HG02840 (cell line): ENCODE measurements around the gene SGSM1.

Source experiments
- ATAC-seq: cut with Tn5 transposase; IDR thresholded peaks from one replicate; pipeline ENCODE4 v1.9.1; 2021; ENCODE audit warnings: mild to moderate bottlenecking, moderate library complexity, moderate number of reproducible peaks; ENCODE audit not compliant: unreplicated experiment, low FRiP score

Gene SGSM1

DNA sequence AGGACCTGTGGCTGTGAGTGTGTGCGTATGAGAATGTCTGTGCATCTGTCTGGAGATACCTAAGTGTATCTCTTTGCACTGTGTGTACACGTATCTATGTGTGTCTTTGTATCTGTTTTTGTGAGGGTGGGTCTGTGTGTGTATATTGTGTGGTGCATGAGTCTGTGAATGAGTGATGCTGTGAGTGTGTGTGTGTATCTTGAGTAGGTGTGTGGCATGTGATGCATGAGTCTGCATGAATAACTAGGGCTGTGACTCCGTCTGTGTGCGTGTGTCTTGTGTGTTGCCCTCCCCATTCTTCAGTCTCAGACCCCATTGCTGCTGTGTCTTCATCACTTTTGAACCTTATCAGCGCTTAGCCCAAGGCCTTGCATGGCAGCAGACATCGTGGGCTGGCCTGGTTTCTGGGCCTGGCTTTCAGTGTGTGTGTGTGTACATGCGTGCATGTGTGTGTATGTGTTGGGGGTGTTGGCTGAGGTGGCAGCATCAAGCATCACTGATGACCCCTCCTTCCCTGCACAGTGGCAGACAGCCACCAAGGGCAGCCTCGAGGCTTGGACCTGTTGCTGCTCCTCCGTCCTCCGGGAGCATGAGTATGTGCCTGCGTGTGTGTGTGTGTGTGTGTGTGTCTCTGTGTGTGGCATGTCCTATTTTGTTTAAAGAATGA is 1.4 kb downstream of the SGSM1 start:
- no peak for ATAC-seq

DNA sequence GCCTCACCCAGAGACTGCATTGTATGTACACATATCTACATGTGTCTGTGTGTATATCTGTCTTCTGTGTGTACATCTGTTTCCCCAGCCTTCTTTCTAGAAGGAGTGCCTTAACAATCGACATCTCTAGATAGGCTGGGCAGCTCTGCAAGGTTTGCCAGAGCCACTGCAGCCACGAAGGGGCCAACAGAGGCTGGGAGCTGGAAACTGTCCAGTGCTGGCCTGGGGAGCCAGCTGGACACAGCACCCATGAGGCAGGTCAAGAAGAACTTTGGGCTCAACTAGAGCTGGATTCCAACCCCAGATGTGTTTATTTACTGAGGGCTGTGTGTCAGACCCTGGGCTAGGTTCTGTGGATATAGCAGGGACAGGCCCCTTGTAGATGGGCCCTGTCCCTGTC is 3.3 kb downstream of the SGSM1 start:
- no peak for ATAC-seq

DNA sequence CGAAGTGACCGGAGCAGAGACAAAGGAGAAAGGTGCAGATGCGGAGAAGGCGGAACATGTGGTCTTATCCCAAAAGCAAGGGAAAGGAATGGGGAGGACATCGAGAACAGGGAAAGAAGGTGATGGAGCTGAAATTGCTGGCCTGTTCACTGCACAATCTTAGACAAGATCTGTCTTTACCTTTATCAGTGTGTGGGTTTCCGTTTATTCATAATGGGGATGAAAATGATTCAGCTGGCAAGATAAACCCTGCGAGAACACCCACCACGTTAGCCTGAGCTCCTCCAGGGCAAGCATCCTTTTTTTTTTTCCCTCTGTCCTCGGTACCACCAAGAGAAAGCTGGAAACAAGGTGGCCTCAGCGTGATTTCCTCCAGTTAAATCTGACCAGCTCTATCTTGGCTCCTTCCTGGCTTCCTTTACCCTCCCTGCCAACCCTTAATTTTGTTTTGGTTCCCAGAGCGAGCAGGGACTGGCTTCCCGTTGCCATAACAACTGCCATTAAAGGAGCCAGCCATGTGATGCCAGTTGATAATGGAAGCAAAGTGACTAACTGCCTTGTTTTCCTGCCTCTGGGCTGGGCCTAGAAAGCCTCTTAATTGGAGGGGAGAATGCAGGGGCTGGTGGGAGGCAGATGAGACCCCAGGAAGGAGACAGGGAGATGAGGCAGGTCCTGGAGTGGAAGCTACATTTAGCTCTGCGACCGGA is 4.2 kb downstream of the SGSM1 start:
- ATAC-seq: no peak

DNA sequence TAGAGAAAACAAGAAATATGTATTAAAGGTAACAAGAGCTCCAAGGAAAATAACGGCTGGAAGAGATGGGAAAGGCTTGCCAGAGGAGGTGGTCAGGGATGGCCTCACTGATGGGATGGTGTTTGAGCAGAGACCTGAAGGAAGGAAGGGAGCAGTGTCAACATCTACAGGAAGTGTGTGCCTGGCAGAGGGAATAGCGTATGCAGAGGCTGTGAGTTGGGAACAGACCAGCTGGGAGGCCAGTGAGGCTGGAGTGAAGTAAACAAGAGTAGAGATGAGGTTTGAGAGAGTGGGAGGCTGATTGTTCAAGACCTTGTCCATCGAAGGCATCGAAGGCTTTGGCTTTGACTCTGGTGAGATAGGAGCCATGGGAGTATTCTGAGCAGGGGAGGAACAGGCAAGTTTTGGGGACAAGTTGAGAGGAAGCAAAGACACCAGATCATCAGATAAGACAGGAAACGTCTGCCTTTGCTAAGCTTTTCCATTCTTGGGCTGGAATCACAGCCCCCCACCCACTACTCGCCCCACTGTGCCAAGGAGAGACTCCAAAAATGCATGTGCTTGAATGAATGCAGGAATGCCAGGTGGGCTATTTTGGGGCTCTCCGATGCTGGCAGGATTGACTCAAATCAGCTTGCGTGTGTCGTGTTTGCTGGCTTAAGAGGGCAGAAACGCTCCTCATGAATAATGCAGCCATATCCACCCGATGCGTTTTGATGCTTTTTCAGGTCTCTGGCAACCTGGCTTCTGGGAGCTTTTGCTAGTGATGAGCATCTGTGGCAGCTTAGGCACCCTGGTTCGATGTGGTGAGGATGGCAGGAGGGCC is 7.2 kb downstream of the SGSM1 start:
- no peak for ATAC-seq

DNA sequence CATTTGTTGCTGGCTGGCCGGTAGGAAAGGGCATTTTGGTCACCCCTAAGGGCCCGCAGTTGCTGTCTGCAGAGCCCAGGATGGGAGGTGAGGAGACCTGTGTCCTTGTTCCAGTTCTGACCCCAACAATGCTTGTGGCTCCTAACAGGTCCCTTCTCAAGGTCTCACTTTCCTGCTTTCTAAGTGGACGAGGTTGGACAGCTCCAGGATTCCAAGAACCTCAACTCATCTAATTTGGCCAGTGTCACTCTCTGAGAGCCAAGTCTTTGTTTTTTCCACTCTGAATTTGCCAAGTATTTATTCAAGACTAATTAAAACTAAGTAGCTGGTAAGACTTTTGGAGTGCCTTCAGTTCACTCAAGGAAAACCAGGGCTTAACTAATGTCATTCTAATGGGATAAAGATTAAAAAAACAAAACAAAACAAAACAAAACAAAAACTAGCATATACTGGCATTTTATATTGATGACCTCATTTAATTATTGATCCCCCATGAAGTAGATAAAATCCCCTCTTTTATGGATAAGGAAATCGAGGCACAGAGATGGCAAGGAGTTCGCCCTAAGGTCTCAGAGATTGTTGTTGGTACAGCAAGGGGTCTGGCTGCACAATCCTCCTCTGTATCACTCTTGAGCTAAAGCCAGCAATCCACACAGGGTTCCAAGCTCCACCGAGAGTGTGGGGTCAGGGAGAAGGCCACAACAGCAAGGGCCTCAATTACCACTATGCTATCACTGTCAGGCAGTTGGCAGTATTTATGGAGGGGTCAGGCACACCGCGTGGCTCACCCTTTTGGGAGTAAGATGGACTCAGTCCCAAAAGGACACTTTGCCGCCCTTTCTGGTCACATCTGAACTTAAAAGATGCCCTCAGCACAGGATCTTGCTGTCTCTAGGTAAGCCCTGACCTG is 8.1 kb downstream of the SGSM1 start:
- ATAC-seq: no peak

DNA sequence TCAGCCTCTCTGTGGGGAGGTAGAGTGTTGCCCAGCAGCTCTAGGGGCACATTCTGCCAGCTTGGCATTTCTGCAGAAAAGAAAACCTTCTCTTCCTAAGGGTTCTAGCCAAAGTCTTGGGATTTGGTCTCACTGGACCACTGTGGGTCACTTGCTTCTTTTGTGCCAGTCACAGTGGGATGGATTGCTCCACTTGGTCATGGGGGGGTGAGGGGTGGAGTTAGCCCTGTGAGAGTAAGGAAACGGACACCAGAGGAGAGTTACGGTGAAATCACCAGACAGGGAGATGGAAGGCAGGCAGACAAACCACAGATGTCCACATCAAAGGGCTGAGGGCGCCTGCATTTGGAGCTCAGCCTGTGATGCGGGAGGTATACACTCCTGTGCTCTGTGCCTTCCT is 10.8 kb downstream of the SGSM1 start:
- no peak for ATAC-seq

DNA sequence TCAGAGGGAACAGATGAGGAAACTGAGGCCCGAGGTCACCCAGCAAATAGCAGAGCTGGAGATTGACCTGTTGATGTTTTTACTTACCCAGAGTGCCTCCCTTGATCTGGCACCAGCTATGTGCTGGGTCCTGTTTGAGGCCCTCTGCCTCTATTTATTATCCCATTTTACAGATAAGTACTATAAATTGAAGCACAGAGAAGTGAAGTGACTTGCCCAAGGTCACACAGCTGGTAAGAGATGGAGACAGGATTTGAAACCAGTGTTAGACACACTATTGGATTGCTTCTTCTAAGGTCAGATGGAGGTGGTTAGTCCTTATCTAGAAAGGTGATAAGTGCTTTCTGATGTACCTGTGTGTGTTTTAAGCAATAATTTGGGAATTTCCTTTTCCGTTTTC is 13.5 kb downstream of the SGSM1 start:
- ATAC-seq: no peak

DNA sequence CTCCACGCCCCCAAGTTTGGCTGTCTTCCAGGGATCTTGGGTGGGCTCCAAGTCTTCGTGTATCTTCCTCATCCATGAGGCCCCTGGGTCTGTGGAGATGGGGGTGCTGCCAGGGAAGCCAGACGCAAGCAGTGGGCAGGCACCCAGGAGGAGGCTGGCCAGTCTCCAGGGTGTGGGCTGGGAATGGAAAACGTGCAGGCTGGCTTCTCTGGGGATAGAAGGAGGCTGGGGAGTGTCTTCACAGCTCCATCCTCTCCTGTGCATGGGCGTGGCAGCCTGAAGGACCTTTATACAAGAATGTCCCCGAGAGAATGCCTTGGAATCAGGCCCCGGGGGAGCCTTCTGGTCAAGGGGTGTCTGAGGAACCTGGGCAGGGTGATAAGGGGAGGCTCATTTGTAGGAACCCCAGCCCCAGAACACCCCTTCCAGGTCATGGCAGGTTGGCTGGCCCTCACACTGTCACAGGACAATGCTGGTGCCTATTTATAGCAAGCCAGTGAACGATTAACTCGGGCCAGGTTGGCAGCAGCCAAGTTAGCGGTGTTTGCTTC is 14.0 kb downstream of the SGSM1 start:
- no peak for ATAC-seq

DNA sequence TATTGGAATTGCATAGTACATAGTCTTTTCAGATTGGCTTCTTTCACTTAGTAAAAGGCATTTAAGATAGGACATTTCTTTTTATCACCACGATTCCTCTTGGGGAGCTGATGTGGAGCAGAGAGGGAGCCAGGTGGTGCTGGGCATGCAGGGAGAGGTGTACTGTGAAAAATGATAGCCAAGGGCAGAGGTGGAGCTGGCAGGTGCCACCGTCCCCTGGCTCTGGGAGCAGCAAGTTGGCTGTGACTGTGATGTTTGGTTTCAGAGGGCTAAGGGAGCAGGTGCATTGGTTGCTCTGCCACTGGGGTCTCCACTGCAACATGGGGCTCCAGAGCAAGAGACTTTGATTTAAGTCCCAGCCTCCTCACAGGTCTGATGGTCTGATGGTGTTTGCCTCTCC is 16.5 kb downstream of the SGSM1 start:
- ATAC-seq: no peak

DNA sequence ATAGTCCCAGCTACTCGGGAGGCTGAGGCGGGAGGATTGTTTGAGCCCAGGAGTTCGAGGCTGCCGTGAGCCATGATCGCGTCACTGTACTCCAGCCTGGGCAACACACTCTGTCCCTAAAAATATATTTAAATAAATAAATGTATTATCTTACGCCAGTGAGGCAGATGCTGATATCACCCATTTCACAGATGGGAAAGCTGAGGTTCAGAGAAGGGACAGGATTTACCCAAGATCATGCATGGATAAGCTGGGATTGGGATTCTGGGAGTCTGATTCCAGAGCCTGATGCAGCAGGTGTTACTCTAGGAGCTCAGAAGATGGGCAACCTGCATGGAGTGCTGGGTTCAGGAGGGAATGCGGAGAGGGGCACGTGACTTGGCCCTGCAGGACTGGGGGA is 17.8 kb downstream of the SGSM1 start:
- ATAC-seq: no peak

DNA sequence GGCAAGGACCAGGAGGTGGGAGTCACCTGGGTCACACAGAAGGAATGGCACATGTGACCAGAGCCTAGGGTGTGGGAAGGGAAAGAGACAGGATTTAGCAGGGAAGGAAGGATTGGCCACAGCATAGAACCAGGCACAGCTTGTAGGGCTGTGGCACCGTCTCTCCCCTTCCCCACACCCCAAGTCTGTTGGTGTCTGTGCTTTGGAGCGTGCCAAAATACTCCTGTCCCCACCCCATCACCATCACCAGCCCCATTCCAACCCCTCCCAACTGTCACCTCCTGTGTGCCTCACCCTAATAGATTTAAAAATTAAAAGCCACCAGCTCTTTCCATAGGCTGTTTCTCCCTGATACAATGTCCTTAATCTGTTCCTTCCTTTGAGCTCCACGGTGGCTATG is 18.2 kb downstream of the SGSM1 start:
- no peak for ATAC-seq

DNA sequence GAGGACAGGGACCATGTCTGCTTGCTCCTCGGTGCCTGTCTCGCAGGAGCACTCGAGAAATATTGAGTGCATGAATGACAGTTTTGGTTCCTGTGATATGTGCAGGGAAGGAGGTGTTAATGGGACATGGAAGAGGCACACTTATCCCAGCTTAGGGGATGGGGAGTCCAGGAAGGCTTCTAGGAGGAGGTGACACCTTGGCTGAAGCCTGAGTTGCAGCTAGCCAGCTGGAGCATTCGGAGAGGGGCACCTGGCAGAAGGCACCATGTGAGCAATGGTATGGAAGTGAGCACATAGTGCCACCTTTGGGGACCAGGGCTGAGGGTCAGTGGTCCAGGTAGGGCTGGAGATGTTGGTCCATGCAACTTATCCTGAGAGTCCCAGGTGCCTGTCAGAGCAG is 18.9 kb downstream of the SGSM1 start:
- no peak for ATAC-seq

DNA sequence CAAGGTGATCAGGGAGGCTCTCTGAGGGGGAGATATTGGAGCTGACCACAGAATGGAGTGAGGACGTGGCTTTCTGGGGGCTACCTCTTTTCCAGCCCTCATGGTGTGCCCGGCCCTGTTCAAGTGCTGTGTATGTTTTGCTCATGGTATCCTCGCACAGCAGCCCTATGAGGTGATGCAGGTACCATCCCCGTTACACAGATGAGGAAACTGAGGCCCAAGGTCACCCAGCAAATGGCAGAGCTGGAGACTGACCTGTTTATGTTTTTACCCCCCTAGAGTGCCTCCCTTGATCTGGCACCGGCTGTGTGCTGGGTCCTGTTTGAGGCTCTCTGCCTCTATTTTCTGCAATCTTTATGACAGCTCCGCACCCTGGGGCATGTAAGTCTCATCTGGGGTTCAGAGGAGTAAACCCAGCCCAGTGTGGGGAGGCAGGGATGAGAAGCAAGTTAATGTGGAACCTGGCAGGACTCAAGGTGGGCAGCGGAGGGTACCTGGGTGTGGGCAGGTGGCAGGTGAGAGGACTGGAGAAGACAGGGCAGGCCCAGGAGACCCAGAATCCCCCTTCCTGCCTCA is 20.8 kb downstream of the SGSM1 start:
- no peak for ATAC-seq

DNA sequence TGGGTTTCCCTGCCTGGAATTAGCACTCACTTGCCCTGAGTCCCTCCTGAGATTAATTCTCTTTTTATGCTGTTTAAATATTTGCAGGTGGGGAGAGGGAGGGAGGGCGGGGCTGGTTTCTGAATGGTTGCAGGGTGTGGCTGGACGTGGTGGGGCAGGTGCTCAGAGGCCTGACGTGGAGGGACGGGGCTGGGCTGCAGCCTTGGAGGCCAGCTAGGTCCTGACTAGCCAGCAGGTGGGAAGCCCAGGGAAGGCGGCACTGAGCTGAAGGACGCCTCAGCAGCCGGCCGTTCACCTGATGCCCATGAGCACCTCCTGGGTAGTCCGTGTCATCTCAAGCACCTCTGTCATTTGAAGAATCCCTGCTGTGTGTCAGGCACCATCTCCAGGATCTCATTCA is 21.3 kb downstream of the SGSM1 start:
- ATAC-seq: no peak

DNA sequence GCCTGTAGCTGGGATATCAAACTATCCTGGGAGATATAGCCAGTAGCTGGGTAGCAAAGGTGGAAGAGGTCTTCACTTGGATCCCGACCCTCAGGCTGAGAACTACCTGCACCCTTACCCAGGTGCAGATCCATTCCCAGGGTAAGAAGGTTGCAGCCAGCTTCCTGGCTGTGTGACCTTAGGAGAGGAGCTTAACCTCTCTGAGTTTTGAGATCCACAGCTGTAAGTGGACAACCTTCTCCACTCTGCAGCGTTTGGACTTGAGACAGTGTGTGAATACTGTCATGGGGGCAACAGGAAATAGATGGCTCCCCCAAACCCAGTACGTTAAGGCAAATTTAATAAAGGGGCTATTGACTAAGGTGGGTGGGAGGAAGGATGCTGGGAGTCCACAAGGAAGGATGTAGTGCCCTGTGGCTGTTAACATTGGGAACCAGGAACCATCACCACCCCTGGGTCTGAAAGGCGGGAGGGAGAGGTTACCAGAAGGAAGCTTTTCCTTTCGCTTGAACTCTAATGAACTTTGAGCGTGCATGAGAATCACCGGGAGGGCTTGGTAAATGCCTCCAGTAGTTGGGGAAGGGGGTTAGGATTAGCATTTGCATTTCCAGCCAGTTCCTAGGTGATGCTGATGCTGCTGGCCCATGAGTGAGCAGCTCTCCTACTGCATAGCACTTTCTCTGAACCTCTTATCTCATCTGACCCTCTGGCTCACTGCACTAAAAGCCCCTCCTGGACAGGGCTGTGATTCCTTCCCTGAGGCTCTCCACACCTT is 24.4 kb downstream of the SGSM1 start:
- no peak for ATAC-seq

DNA sequence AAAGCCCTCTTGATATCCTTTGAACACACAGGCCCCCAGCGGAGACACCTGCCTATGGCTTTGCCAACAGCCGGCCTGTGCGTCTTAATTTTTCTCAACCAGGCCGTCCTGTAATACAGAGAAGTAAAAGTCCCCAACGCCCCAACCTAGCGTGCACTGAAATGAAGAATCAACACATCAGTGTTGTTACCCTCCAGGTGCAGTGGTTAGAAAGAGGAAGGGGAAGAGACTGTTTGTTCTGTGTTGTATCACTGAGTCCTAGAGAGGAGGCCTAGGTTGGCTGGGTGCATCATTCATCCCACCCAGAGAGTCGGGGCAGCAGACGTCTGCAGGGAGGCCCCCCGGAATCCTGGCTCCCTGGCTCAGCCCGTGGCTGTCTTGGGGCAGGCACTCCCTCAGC is 25.7 kb downstream of the SGSM1 start:
- no peak for ATAC-seq

DNA sequence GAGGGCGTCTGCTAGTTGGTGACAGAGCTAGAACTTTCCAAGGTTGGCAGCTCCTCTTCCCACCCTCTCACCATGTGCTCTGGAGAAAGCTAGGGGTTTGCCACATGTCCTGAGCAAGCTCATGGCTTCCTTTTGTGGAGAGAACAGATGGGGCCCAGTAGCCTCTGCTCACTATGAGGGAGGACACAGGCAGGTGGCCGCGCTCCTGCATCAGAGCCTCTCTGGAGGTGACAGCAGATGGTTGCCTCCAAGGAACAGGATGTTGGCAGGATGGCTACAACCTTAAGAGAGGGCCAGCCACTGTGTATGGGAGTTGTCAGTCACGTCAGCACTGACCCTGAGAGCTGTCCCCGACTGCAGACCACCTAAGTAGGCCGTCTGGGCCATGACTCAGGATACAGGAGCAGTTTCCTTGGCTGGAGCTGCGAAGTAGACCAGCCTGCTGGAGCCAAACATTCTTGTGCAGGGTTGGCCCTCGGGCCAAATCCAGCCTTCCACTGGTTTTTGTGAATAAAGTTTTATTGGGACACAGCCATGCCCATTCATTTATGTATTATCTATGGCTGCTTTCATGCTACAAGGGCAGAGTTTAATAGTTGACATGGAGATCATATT is 28.0 kb downstream of the SGSM1 start:
- ATAC-seq: no peak

DNA sequence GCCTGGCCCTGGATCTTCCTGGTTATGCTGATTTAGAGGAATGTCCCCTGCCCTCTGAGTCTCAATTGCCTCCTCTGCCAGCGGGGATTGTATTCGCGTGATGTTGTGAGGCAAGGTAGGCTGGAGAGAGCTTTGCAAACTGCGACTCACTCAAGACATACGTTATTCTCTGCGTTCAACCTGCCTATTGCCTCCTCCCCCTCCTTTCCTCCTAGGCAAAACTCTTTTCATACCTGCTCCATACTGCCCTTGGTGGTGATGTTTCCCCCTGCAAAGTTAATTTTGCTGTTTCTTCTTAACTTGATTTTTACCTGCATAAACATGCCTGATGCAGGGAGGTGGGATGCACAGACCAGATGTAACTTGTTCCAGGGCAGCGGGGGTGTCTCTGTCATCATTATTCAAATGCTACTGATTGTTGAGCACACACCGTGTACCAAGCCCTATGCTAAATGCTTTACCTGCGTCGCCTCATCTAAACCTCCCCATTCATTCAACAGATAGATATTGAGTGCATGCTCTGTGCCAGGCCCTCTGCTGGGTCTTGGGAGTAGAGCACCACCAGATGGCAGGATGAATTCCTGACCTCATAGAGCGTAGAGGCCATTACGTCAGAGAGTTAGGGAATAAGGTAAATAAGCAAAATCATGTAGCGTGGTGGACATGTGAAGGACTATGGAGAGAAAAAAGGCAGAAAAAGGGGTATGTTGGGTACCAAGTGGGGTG is 29.0 kb downstream of the SGSM1 start:
- no peak for ATAC-seq
